SH-SY5Y (cell line): ENCODE results near the gene CYB5R3.

Experiments
- GATA2 ChIP-seq: IDR thresholded peaks from 2 replicates; pipeline ENCODE4 v1.6.1; 2011; ENCODE audit warnings: mild to moderate bottlenecking, low read depth, low read length
- GATA3 ChIP-seq: IDR thresholded peaks from 2 replicates; pipeline ENCODE4 v1.6.1; 2011; ENCODE audit warnings: low read depth, mild to moderate bottlenecking, low read length, moderate library complexity

GRCh38 chr22:42620084-42620483 is 29.1 kb downstream of the CYB5R3 start:
- no peak for TF ChIP-seq GATA2
- no peak for TF ChIP-seq GATA3
